SK-N-SH (cell line): Measurements from ENCODE around the gene FCHSD2. TPM values are rescaled to one million over a fixed set of nuclear protein-coding genes. Genes with fewer than 3 reads are reported as not detected.

Source experiments
- CTCF ChIA-PET: fragments of 300-600, 350-600 bp; formaldehyde crosslinking; extraction: SDS; loops from one replicate; lab custom pipeline; 2021; lab: Yijun Ruan, JAX
- POLR2A ChIA-PET: fragments of 350-600 bp; sonication (Branson Sonifier 250); formaldehyde crosslinking; extraction: SDS; loops from one replicate; lab custom pipeline; 2020; ENCODE audit warnings: antibody characterized with exemption, inconsistent platforms; lab: Yijun Ruan, JAX
- DNase-seq: peaks from one replicate; pipeline ENCODE4 v3.0.0; 2012
- H2AFZ ChIP-seq: fragments of 200-600 bp; sonication (generic); 2 replicates; pipeline ENCODE4 v1.8.1; 2016; ENCODE audit warnings: antibody characterized with exemption, mild to moderate bottlenecking, low read depth
- H3F3A ChIP-seq: fragments of 200-600 bp; sonication (generic); replicated peaks from 2 replicates; pipeline ENCODE3; 2016; ENCODE audit warnings: antibody characterized with exemption, mild to moderate bottlenecking; ENCODE audit not compliant: insufficient read depth
- H3K27ac ChIP-seq, 2 experiments: fragments of 200-500 bp in 1 of 2; fragments of 200-600 bp in 1 of 2; sonication (Bioruptor generic) in 1 of 2; sonication (generic), shearing (Covaris generic) in 1 of 2; 2 replicates each; pipeline versions ENCODE4 v1.5.1 to v1.6.1; 2014 to 2016; ENCODE audit warnings: low read depth in 2 of 2, inconsistent platforms in 1 of 2, low read length in 1 of 2, mild to moderate bottlenecking in 1 of 2, mixed read lengths in 1 of 2
- H3K27me3 ChIP-seq: fragments of 200-600 bp; sonication (generic), shearing (Covaris generic); 2 replicates; pipeline ENCODE4 v1.6.1; 2016; ENCODE audit warnings: mixed run types; ENCODE audit not compliant: insufficient read depth
- H3K36me3 ChIP-seq, 2 experiments: fragments of 200-500 bp in 1 of 2; fragments of 200-600 bp in 1 of 2; sonication (Bioruptor generic) in 1 of 2; sonication (generic) in 1 of 2; replicated peaks in 1 of 2; 2 replicates each; pipeline versions ENCODE3 to v1.5.1; 2014 to 2016; ENCODE audit warnings: low read length in 1 of 2, mild to moderate bottlenecking in 1 of 2; ENCODE audit not compliant: insufficient read depth in 2 of 2, control insufficient read depth in 1 of 2
- H3K4me1 ChIP-seq, 2 experiments: fragments of 200-500 bp in 1 of 2; fragments of 200-600 bp in 1 of 2; sonication (Bioruptor generic) in 1 of 2; sonication (generic), shearing (Covaris generic) in 1 of 2; 2 replicates each; pipeline versions ENCODE4 v1.5.1 to v1.6.1; 2014 to 2016; ENCODE audit warnings: low read depth in 1 of 2, low read length in 1 of 2, mixed run types in 1 of 2; ENCODE audit not compliant: insufficient read depth in 2 of 2, control insufficient read depth in 1 of 2
- H3K4me2 ChIP-seq: fragments of 200-600 bp; sonication (generic), shearing (Covaris generic); 2 replicates; pipeline ENCODE4 v1.6.1; 2017; ENCODE audit warnings: mixed run types
- H3K4me3 ChIP-seq, 2 experiments: fragments of 200-500 bp in 1 of 2; fragments of 200-600 bp in 1 of 2; sonication (Bioruptor generic) in 1 of 2; sonication (generic), shearing (Covaris generic) in 1 of 2; 2 replicates each; pipeline versions ENCODE4 v1.5.1 to v1.8.1; 2014 to 2016; ENCODE audit warnings: low read depth in 2 of 2, inconsistent platforms in 1 of 2, low read length in 1 of 2, mild to moderate bottlenecking in 1 of 2, mixed read lengths in 1 of 2, moderate library complexity in 1 of 2
- H3K79me2 ChIP-seq: fragments of 200-600 bp; sonication (generic); 2 replicates; pipeline ENCODE4 v1.8.1; 2017; ENCODE audit warnings: mild to moderate bottlenecking; ENCODE audit not compliant: insufficient read depth
- H3K9ac ChIP-seq: fragments of 200-600 bp; sonication (generic); 2 replicates; pipeline ENCODE4 v1.6.1; 2017; ENCODE audit warnings: mixed run types
- H3K9me2 ChIP-seq: fragments of 200-600 bp; sonication (generic); 2 replicates; pipeline ENCODE4 v1.6.1; 2017; ENCODE audit warnings: mixed run types
- H3K9me3 ChIP-seq: fragments of 200-600 bp; sonication (generic); 2 replicates; pipeline ENCODE4 v1.6.1; 2017; ENCODE audit warnings: mixed run types, mild to moderate bottlenecking, moderate library complexity
- H4K20me1 ChIP-seq: fragments of 200-600 bp; sonication (generic); 2 replicates; pipeline ENCODE4 v1.6.1; 2017; ENCODE audit warnings: mild to moderate bottlenecking, mixed run types; ENCODE audit not compliant: insufficient read depth
- CHD2 ChIP-seq: fragments of 150-350 bp; IDR thresholded peaks from 2 replicates; pipeline ENCODE4 v1.6.1; 2018; ENCODE audit warnings: low read length; ENCODE audit not compliant: partially characterized antibody
- CTCF ChIP-seq: fragments of 200-600 bp; sonication (generic); IDR thresholded peaks from 2 replicates; pipeline ENCODE4 v1.6.1; 2017; ENCODE audit warnings: antibody characterized with exemption, mild to moderate bottlenecking, moderate library complexity
- EP300 ChIP-seq, 2 experiments: IDR thresholded peaks; 2 replicates each; pipeline versions ENCODE4 v1.4.0 to v1.6.1; 2012; ENCODE audit warnings: borderline replicate concordance in 1 of 2, low read depth in 1 of 2, low read length in 1 of 2
- EZH2phosphoT487 ChIP-seq: fragments of 200-600 bp; sonication (generic); IDR thresholded peaks from 2 replicates; pipeline ENCODE4 v1.6.1; 2017; ENCODE audit warnings: low read depth, mixed run types, mild to moderate bottlenecking, antibody characterized with exemption, moderate library complexity, borderline replicate concordance
- IRF3 ChIP-seq: fragments of 150-350 bp; IDR thresholded peaks from 2 replicates; pipeline ENCODE4 v1.6.1; 2016; ENCODE audit warnings: mild to moderate bottlenecking, low read depth, low read length
- JUND ChIP-seq: IDR thresholded peaks from 2 replicates; pipeline ENCODE4 v1.4.0; 2012
- MAX ChIP-seq: IDR thresholded peaks from 2 replicates; pipeline ENCODE4 v1.4.0; 2012; ENCODE audit warnings: low read depth
- NFIC ChIP-seq: IDR thresholded peaks from 2 replicates; pipeline ENCODE4 v1.4.0; 2012; ENCODE audit warnings: borderline replicate concordance
- PBX3 ChIP-seq: IDR thresholded peaks from 2 replicates; pipeline ENCODE4; 2012
- POLR2AphosphoS5 ChIP-seq: IDR thresholded peaks from 2 replicates; pipeline ENCODE4 v1.6.1; 2012; ENCODE audit warnings: low read depth, low read length
- RAD21 ChIP-seq: IDR thresholded peaks from 2 replicates; pipeline ENCODE4 v1.6.1; 2012; ENCODE audit warnings: mild to moderate bottlenecking, low read length
- RXRA ChIP-seq: IDR thresholded peaks from 2 replicates; pipeline ENCODE4 v1.4.0; 2012; ENCODE audit warnings: low read depth, mild to moderate bottlenecking, borderline replicate concordance
- SIN3A ChIP-seq: IDR thresholded peaks from 2 replicates; pipeline ENCODE4 v1.6.1; 2012; ENCODE audit warnings: low read depth, mild to moderate bottlenecking, low read length, moderate library complexity, borderline replicate concordance
- SMC3 ChIP-seq: IDR thresholded peaks from 2 replicates; pipeline ENCODE4 v1.6.1; 2012; ENCODE audit warnings: low read depth, low read length, improper control_type of control experiment
- TAF1 ChIP-seq: IDR thresholded peaks from 2 replicates; pipeline ENCODE4 v1.6.1; 2012; ENCODE audit warnings: low read depth, mild to moderate bottlenecking, low read length, moderate library complexity, borderline replicate concordance
- TCF12 ChIP-seq: IDR thresholded peaks from 2 replicates; pipeline ENCODE4 v1.4.0; 2012
- USF2 ChIP-seq: fragments of 150-350 bp; IDR thresholded peaks from 2 replicates; pipeline ENCODE4 v1.6.1; 2017; ENCODE audit warnings: antibody characterized with exemption, low read length, low read depth, borderline replicate concordance
- YY1 ChIP-seq: IDR thresholded peaks from 2 replicates; pipeline ENCODE4 v1.4.0; 2012; ENCODE audit warnings: low read depth, mild to moderate bottlenecking
- ZBTB33 ChIP-seq: IDR thresholded peaks from 2 replicates; pipeline ENCODE4 v1.4.0; 2012; ENCODE audit warnings: low read depth, borderline replicate concordance
- WGBS: methylation state at CpG from one replicate; pipeline ENCODE4 v1.1.6; 2017; ENCODE audit warnings: low lambda C conversion rate; 5-methylcytosine and 5-hydroxymethylcytosine counted together
- polyA plus RNA-seq, 3 experiments: library from polyadenylated mRNA; depleted of rRNA; stranded (reverse); fragments of >200 nt; gene quantifications; 2 replicates each; pipeline ENCODE4 v1.2.3, GENCODE V29; 2012

Gene FCHSD2
- polyA plus RNA-seq, 1 of the 3 experiments (the other 2 are of a cell fraction), result 10.4 TPM

- H3K9me2 ChIP-seq, result no peaks in the 10 kb centered on the region
- H3K4me3 ChIP-seq, result no peak overlapping the region
- no peak overlapping the region for H3K9ac ChIP-seq
- no peaks in the 10 kb centered on the region for H3K9me3 ChIP-seq
- CTCF ChIA-PET, result interaction anchor here (1.0 to 1.3 kb wide), 2 partner anchors 47 to 158 kb away, joined by 3 to 4 read pairs; partner anchors contain the start of gene FCHSD2
- peaks cover 4% of the 10 kb centered on the region for H3F3A ChIP-seq
- H3K4me1 ChIP-seq, result peaks cover 0 to 5% of the 10 kb centered on the region in 2 experiments; a peak in 2 of 4 replicates
- H3K27ac ChIP-seq, result no peak overlapping the region
- H4K20me1 ChIP-seq, result 0 out of 2 replicates have a peak, but pooled peaks cover 1% of the 10 kb centered on the region
- H3K27me3 ChIP-seq, result no peaks in the 10 kb centered on the region
- H3K4me2 ChIP-seq, result no peak overlapping the region
- DNase-seq, result no peak
- H3K79me2 ChIP-seq, result no peaks in the 10 kb centered on the region
- peaks cover 11 to 56% of the 10 kb centered on the region in 2 experiments for H3K36me3 ChIP-seq
- POLR2A ChIA-PET, result no interaction called here
- WGBS, result 88% methylated on average over 3 of the region's 3 CpGs
- TF ChIP-seq ZBTB33, result no peak
- TF ChIP-seq MAX, result no peak
- TF ChIP-seq NFIC, result no peak
- TF ChIP-seq TCF12, result no peak
- TF ChIP-seq EZH2phosphoT487, result no peak
- TF ChIP-seq JUND, result no peak
- no peak for TF ChIP-seq SMC3
- no peak overlapping the region for H2AFZ ChIP-seq
Measured at GRCh38 chr11:72984453-72985077, 157.6 kb downstream of the FCHSD2 start.

GRCh38 chr11:72983560-72983959, 158.6 kb downstream of the FCHSD2 start:
- no peaks in the 10 kb centered on the region; a peak in 1 of 4 replicates for H3K4me1 ChIP-seq
- WGBS, result 96% methylated on average over 2 of the region's 2 CpGs
- H3K9me2 ChIP-seq, result no peaks in the 10 kb centered on the region
- H3K36me3 ChIP-seq, result peaks cover 11 to 55% of the 10 kb centered on the region in 2 experiments
- H3K4me2 ChIP-seq, result no peak overlapping the region
- CTCF ChIA-PET, result interaction anchor here (1.0 to 1.3 kb wide), 2 partner anchors 48 to 159 kb away, joined by 3 to 4 read pairs; partner anchors contain the start of gene FCHSD2
- DNase-seq, result no peak
- no peaks in the 10 kb centered on the region for H3K79me2 ChIP-seq
- no peak overlapping the region for H2AFZ ChIP-seq
- no peak overlapping the region for H3K4me3 ChIP-seq
- POLR2A ChIA-PET, result no interaction called here
- H3K27ac ChIP-seq, result no peak overlapping the region
- H3K27me3 ChIP-seq, result no peaks in the 10 kb centered on the region
- H3F3A ChIP-seq, result peaks cover 4% of the 10 kb centered on the region
- H4K20me1 ChIP-seq, result no peaks in the 10 kb centered on the region
- H3K9ac ChIP-seq, result no peak overlapping the region
- no peaks in the 10 kb centered on the region for H3K9me3 ChIP-seq
- TF ChIP-seq CHD2 (no peak), PBX3 (no peak), TAF1 (no peak), MAX (no peak), TCF12 (no peak), JUND (no peak), USF2 (no peak), SIN3A (no peak), IRF3 (no peak), YY1 (no peak), SMC3 (no peak), RXRA (no peak), EP300 (IDR thresholded peaks at IDR 0.05; ENCODE audit: borderline replicate concordance in 1 of 2, low read depth in 1 of 2, low read length in 1 of 2) (no peak), POLR2AphosphoS5 (no peak), CTCF (no peak), RAD21 (no peak)
